ENCODE results near the gene PLXNA1. TPM values are rescaled to one million over a fixed set of nuclear protein-coding genes. Genes with fewer than 3 reads are reported as not detected.

Gene PLXNA1
- total RNA-seq, 2 donors from 2014 or later, result 66.3 to 79.4 TPM

DNA sequence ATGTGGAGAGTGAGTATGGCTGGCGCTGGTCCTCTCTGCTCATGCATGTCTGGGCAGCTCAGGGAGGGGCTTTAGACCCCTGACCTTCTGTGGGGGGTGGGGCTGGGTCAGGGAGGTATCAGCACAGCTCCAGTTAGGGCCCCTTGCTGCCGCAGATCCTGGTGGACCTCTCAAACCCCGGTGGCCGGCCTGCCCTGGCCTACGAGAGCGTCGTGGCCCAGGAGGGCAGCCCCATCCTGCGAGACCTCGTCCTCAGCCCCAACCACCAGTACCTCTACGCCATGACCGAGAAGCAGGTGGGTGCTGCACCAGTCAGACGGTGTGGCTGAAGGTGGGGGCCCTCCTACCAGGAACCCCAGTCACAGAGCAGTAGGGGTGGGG lies 20.2 kb downstream of the PLXNA1 start:
- no peak overlapping the region for H3K9ac ChIP-seq (ENCODE audit: extremely low read depth, low read length, poor library complexity, severe bottlenecking)
- Mint-ChIP-seq H3K4me3 (no peak overlapping the region), H3K27ac (no peak overlapping the region), H3K27me3 (ENCODE audit: insufficient read depth) (no peaks in the 10 kb centered on the region), H3K36me3 (ENCODE audit: low read depth) (peaks cover 16% of the 10 kb centered on the region), H3K4me1 (peaks cover 11% of the 10 kb centered on the region), H3K9me3 (no peaks in the 10 kb centered on the region)
- no peaks in the 10 kb centered on the region for H3K9me3 ChIP-seq (ENCODE audit: control insufficient read depth, low read length)
- no peak for DNase-seq
- 96 to 100% methylated on average over 3 to 12 of the region's 12 CpGs for WGBS, 2 experiments (ENCODE audit: insufficient coverage in 1 of 2, insufficient read length in 1 of 2)
- no peaks in the 10 kb centered on the region for H3K27me3 ChIP-seq (ENCODE audit: control insufficient read depth, insufficient read depth, low read length, poor library complexity, severe bottlenecking)
- peaks cover 31% of the 10 kb centered on the region for H3K36me3 ChIP-seq (ENCODE audit: control insufficient read depth, insufficient read depth, low read length)
- H3K27ac ChIP-seq (ENCODE audit: low read depth, low read length), result no peak overlapping the region
- H3K4me1 ChIP-seq (ENCODE audit: control insufficient read depth, insufficient read depth, low read length), result peaks cover 12% of the 10 kb centered on the region
- no peak overlapping the region for H3K4me3 ChIP-seq (ENCODE audit: low read length)
- TF ChIP-seq, protein P1, sequence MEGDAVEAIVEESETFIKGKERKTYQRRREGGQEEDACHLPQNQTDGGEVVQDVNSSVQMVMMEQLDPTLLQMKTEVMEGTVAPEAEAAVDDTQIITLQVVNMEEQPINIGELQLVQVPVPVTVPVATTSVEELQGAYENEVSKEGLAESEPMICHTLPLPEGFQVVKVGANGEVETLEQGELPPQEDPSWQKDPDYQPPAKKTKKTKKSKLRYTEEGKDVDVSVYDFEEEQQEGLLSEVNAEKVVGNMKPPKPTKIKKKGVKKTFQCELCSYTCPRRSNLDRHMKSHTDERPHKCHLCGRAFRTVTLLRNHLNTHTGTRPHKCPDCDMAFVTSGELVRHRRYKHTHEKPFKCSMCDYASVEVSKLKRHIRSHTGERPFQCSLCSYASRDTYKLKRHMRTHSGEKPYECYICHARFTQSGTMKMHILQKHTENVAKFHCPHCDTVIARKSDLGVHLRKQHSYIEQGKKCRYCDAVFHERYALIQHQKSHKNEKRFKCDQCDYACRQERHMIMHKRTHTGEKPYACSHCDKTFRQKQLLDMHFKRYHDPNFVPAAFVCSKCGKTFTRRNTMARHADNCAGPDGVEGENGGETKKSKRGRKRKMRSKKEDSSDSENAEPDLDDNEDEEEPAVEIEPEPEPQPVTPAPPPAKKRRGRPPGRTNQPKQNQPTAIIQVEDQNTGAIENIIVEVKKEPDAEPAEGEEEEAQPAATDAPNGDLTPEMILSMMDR (conservative IDR thresholded peaks at IDR 0.05), result no peak

DNA sequence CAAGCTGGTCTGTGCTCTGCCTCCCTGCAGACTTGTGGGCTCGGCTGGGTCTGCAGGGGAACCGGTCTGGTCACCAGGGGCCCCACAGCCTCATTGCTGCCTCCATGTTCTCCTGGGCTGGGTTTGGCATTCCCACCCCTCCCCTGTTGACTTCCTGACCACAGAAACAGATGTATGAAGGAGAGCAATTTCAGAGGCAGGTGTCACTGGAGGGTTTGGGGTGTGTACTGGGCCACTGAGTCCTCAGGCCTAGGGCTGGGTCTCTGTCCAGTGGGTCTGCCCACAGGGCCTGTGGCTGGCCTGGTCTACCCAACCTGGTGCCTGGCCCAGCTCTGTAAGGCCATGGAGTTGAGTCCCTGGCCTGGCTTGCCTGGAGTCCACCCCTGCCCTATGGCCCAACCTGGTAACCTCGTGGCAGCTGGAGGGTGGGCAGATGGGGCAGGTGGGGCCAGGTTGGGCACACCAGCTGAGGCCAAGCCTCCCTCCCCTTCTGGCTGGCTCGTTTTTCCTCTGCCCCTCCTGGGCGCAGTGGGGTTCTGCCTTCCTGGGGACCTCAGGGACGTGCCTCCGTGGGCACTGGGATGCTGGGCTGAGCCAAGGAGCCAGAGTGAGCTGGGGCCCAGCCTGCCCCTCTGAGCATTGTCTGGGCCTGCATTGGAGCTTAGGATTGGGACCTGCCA lies 20.8 kb downstream of the PLXNA1 start:
- H3K27ac ChIP-seq (ENCODE audit: low read depth, low read length), result no peak overlapping the region
- H3K36me3 ChIP-seq (ENCODE audit: control insufficient read depth, insufficient read depth, low read length), result peaks cover 33% of the 10 kb centered on the region
- DNase-seq, result no peak
- TF ChIP-seq, protein P1 (conservative IDR thresholded peaks at IDR 0.05), result no peak
- Mint-ChIP-seq H3K9me3 (no peaks in the 10 kb centered on the region), H3K27me3 (ENCODE audit: insufficient read depth) (no peaks in the 10 kb centered on the region), H3K4me3 (no peak overlapping the region), H3K4me1 (peaks cover 11% of the 10 kb centered on the region), H3K36me3 (ENCODE audit: low read depth) (peaks cover 16% of the 10 kb centered on the region), H3K27ac (peak overlapping the region; percentile 75)
- H3K27me3 ChIP-seq (ENCODE audit: control insufficient read depth, insufficient read depth, low read length, poor library complexity, severe bottlenecking), result no peaks in the 10 kb centered on the region
- peaks cover 12% of the 10 kb centered on the region for H3K4me1 ChIP-seq (ENCODE audit: control insufficient read depth, insufficient read depth, low read length)
- no peaks in the 10 kb centered on the region for H3K9me3 ChIP-seq (ENCODE audit: control insufficient read depth, low read length)
- WGBS, 2 experiments (ENCODE audit: insufficient coverage in 1 of 2, insufficient read length in 1 of 2), result 95 to 100% methylated on average over 3 to 7 of the region's 7 CpGs
- no peak overlapping the region for H3K4me3 ChIP-seq (ENCODE audit: low read length)
- H3K9ac ChIP-seq (ENCODE audit: extremely low read depth, low read length, poor library complexity, severe bottlenecking), result no peak overlapping the region

DNA sequence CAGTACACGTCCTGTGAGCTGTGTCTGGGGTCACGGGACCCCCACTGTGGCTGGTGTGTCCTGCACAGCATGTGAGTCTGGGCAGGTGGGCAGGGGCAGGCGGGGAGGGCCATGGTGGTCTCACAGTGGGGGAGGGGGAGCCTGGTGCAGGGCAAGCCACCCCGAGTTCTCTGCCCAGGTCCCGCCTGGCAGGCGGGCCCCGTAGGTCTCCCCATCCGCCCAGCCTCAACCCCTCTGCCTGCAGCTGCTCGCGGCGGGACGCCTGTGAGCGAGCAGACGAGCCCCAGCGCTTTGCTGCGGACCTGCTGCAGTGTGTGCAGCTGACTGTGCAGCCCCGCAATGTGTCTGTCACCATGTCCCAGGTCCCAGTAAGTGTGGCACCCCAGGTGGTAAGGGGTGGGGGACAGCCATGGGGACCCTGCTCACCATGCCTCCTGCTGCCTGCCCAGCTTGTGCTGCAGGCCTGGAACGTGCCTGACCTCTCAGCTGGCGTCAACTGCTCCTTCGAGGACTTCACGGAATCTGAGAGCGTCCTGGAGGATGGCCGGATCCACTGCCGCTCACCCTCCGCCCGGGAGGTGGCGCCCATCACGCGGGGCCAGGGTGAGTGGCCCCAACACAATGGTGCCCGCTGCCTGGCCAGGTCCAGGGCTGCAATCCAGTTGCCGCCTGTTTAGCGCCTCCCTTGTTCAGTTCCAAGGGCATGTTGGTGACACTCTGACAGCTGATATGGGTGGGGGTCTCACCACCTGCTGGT lies 21.9 kb downstream of the PLXNA1 start:
- WGBS, 2 experiments (ENCODE audit: insufficient coverage in 1 of 2, insufficient read length in 1 of 2), result 95 to 98% methylated on average over 23 to 32 of the region's 32 CpGs
- H3K9ac ChIP-seq (ENCODE audit: extremely low read depth, low read length, poor library complexity, severe bottlenecking), result no peak overlapping the region
- H3K4me3 ChIP-seq (ENCODE audit: low read length), result no peak overlapping the region
- peaks cover 11% of the 10 kb centered on the region for H3K4me1 Mint-ChIP-seq
- no peaks in the 10 kb centered on the region for H3K27me3 Mint-ChIP-seq (ENCODE audit: insufficient read depth)
- peaks cover 16% of the 10 kb centered on the region for H3K36me3 Mint-ChIP-seq (ENCODE audit: low read depth)
- no peak overlapping the region for H3K4me3 Mint-ChIP-seq
- no peaks in the 10 kb centered on the region for H3K9me3 Mint-ChIP-seq
- peaks cover 12% of the 10 kb centered on the region for H3K4me1 ChIP-seq (ENCODE audit: control insufficient read depth, insufficient read depth, low read length)
- H3K9me3 ChIP-seq (ENCODE audit: control insufficient read depth, low read length), result no peaks in the 10 kb centered on the region
- H3K27ac ChIP-seq (ENCODE audit: low read depth, low read length), result no peak overlapping the region
- H3K27me3 ChIP-seq (ENCODE audit: control insufficient read depth, insufficient read depth, low read length, poor library complexity, severe bottlenecking), result no peaks in the 10 kb centered on the region
- H3K27ac Mint-ChIP-seq, result peak overlapping the region; percentile 75
- peak; percentile 66 for DNase-seq
- TF ChIP-seq, protein P1 (conservative IDR thresholded peaks at IDR 0.05), result no peak
- H3K36me3 ChIP-seq (ENCODE audit: control insufficient read depth, insufficient read depth, low read length), result peaks cover 33% of the 10 kb centered on the region
